Measurements from ENCODE around the gene FNDC3B. TPM values are rescaled to one million over a fixed set of nuclear protein-coding genes. Genes with fewer than 3 reads are reported as not detected.

The FNDC3B gene
- total and polyA plus RNA-seq, 2 of the 8 experiments (the other 6 are each of a cell fraction or from before 2014, with no cell fraction given) = 14.1 to 44.4 TPM

GRCh38 chr3:172102123-172102882 lies 62.9 kb downstream of the FNDC3B start (continued):
- no peak for TF ChIP-seq CBX8 (IDR thresholded peaks at IDR 0.05; ENCODE audit: borderline replicate concordance, low read depth, low read length)
- no peak for TF ChIP-seq CTBP2 (IDR thresholded peaks at IDR 0.05; ENCODE audit: borderline replicate concordance, insufficient read depth, insufficient read length, low read length)
